K562 (cell line): ENCODE data around the gene RASAL3. TPM values are rescaled to one million over a fixed set of nuclear protein-coding genes. Genes with fewer than 3 reads are reported as not detected.

Experiments used
- CBX5 ChIP-seq: IDR thresholded peaks from 2 replicates; pipeline ENCODE4 v1.6.1; 2014; ENCODE audit warnings: low read depth, borderline replicate concordance
- ESRRA ChIP-seq: fragments of 450-650 bp; IDR thresholded peaks from 2 replicates; pipeline ENCODE4 v1.6.1; 2014; ENCODE audit warnings: low read depth, mild to moderate bottlenecking, moderate library complexity, borderline replicate concordance
- FOXA3 ChIP-seq, 2 experiments: fragments of 450-650 bp in 1 of 2; sonication (generic) in 1 of 2; formaldehyde crosslinking; IDR thresholded peaks in 1 of 2; conservative IDR thresholded peaks in 1 of 2; 2 replicates each; pipeline versions ENCODE4 v1.4.0 to v1.8.0; 2020 to 2022; ENCODE audit warnings: mild to moderate bottlenecking in 2 of 2, missing genetic modification reagents in 1 of 2
- GTF2F1 ChIP-seq: IDR thresholded peaks from 2 replicates; pipeline ENCODE4 v1.6.1; 2011; ENCODE audit warnings: low read depth, low read length, improper control_type of control experiment
- NCOA2 ChIP-seq, 2 experiments: fragments of 450-650 bp; IDR thresholded peaks; 2 replicates each; pipeline ENCODE4 v1.6.1; 2018; ENCODE audit warnings: mild to moderate bottlenecking in 2 of 2, moderate library complexity in 1 of 2; ENCODE audit not compliant: partially characterized antibody in 2 of 2
- SAFB ChIP-seq: fragments of 200-400 bp; formaldehyde crosslinking; IDR thresholded peaks from 2 replicates; pipeline ENCODE4 v1.6.1; 2017; ENCODE audit warnings: low read depth, low read length, borderline replicate concordance
- SLC30A9 ChIP-seq: fragments of 250-450 bp; sonication (Bioruptor Pico); IDR thresholded peaks from 2 replicates; pipeline ENCODE4 v1.8.0; 2022; ENCODE audit warnings: mild to moderate bottlenecking, moderate library complexity
- SMAD1 ChIP-seq: fragments of 150-350 bp; IDR thresholded peaks from 2 replicates; pipeline ENCODE4 v1.6.1; 2014; ENCODE audit warnings: low read length, low read depth; ENCODE audit not compliant: partially characterized antibody
- TCF7L2 ChIP-seq: fragments of 150-350 bp; IDR thresholded peaks from 2 replicates; pipeline ENCODE4 v1.6.1; 2016; ENCODE audit warnings: low read depth, mild to moderate bottlenecking, low read length, moderate library complexity
- ZNF408 ChIP-seq: fragments of 250-450 bp; sonication (Bioruptor Pico); IDR thresholded peaks from 2 replicates; pipeline ENCODE4 v1.4.0; 2020; ENCODE audit warnings: low read depth, mild to moderate bottlenecking, moderate library complexity
- polyA plus RNA-seq, 8 experiments: library from polyadenylated mRNA; depleted of rRNA in 4 of 8; stranded (reverse) in 5 of 8; unstranded in 3 of 8; fragments of >200 nt; fragmentation: Nextera tagmentation in 2 of 8; fragmentation: Illumina TruSeq in 1 of 8; extraction: Ambion mirVana in 2 of 8; extraction: Trizol in 1 of 8; gene quantifications; 2 replicates each; pipeline versions ENCODE4 v1.2.1 to v1.2.3, GENCODE V29; 2011 to 2014; ENCODE audit warnings: inconsistent platforms in 1 of 8, missing spikeins in 1 of 8
- total RNA-seq, 7 experiments: library from RNA; depleted of rRNA in 6 of 7; stranded (reverse); fragments of >200 nt in 6 of 7; fragmentation: Illumina TruSeq in 2 of 7; extraction: Trizol in 2 of 7; gene quantifications; 2 replicates each; pipeline versions ENCODE4 v1.2.1 to v1.2.3, GENCODE V29; 2011 to 2021; ENCODE audit warnings: low replicate concordance in 1 of 7
- TF ChIP-seq, protein P1 (sequence below): sonication (generic); formaldehyde crosslinking; IDR thresholded peaks from 2 replicates; pipeline ENCODE4 v1.8.0; 2023; ENCODE audit warnings: mild to moderate bottlenecking, missing genetic modification reagents
- TF ChIP-seq, protein P2 (sequence below): fragments of 200-400 bp; formaldehyde crosslinking; IDR thresholded peaks from 2 replicates; pipeline ENCODE4 v1.6.1; 2017; ENCODE audit warnings: mild to moderate bottlenecking, low read depth, low read length, moderate library complexity
- TF ChIP-seq, protein P3 (sequence below): fragments of 450-650 bp; conservative IDR thresholded peaks from 2 replicates; pipeline ENCODE4 v1.6.1; 2016; ENCODE audit warnings: missing genetic modification characterization, low read depth, mild to moderate bottlenecking, control low read depth, missing compliant biosample characterization
- TF ChIP-seq, protein P4 (sequence below): sonication (generic); formaldehyde crosslinking; IDR thresholded peaks from 2 replicates; pipeline ENCODE4 v1.8.1; 2023; ENCODE audit warnings: mild to moderate bottlenecking, missing genetic modification reagents, moderate library complexity
- TF ChIP-seq, protein P5 (sequence below): fragments of 450-650 bp; IDR thresholded peaks from 2 replicates; pipeline ENCODE4 v1.6.1; 2016; ENCODE audit warnings: antibody characterized with exemption
- TF ChIP-seq, protein P6 (sequence below), 2 experiments: fragments of 450-650 bp in 1 of 2; sonication (generic) in 1 of 2; formaldehyde crosslinking; conservative IDR thresholded peaks; 2 replicates each; pipeline versions ENCODE4 v1.4.0 to v1.8.1; 2020 to 2022; ENCODE audit warnings: mild to moderate bottlenecking in 1 of 2, missing genetic modification reagents in 1 of 2

The RASAL3 gene
- total and polyA plus RNA-seq, 9 of the 15 experiments (the other 6 are each of a cell fraction or from before 2014, with no cell fraction given) = 0.07 to 0.44 TPM; not detected in 7

DNA sequence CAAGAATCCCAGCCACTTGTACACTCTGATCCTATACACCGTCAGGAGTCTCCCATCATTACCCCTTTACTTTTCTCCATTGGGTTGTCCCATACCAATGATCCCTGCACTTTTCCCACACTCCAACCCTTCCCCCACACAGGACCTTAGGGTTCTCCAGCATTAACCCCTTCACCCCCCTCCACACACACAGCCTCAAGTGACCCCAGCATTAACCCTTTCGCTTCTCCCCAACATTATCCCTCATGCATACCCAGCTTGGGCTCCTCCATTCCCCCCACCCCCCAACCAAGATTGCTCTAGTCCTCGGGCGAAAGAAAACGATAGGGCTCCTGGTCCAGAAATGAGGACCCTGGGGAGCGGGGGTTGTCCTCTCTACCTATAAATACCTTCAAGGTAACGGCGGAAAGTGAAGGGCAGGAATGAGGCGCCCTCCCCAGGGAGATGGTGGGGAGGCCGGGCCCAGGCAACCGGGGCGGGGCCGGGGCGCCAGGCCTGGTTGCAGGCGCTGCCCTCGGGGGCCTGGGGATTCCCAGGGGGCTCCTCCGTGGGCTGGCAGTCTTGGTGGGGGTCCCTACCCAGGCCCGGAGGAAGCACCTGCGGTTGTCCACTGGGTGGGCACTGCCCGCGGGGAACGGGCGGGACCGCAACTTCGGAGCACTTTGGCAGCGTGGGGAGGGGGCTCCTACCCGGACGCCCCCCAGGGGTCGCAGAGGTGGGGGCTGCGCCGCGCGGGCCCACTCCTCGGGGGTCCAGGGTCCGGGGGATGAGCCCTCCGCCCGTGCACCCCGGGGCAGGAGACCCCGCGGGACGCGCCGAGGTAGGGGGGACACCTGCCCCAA lies 15.3 kb downstream of the RASAL3 start (continued):
- TF ChIP-seq TCF7L2 (no peak), GTF2F1 (no peak), CBX5 (no peak), ZNF408 (CRISPR knock-in tag) (no peak), FOXA3 (CRISPR knock-in tag; conservative IDR thresholded peaks at IDR 0.05 in 1 of 2, IDR thresholded peaks at IDR 0.05 in 1 of 2) (no peak), SAFB (no peak), SMAD1 (no peak), ESRRA (no peak), NCOA2 (IDR thresholded peaks at IDR 0.05; ENCODE audit: partially characterized antibody in 2 of 2) (no peak), SLC30A9 (CRISPR knock-in tag) (no peak)
- TF ChIP-seq, protein P1, sequence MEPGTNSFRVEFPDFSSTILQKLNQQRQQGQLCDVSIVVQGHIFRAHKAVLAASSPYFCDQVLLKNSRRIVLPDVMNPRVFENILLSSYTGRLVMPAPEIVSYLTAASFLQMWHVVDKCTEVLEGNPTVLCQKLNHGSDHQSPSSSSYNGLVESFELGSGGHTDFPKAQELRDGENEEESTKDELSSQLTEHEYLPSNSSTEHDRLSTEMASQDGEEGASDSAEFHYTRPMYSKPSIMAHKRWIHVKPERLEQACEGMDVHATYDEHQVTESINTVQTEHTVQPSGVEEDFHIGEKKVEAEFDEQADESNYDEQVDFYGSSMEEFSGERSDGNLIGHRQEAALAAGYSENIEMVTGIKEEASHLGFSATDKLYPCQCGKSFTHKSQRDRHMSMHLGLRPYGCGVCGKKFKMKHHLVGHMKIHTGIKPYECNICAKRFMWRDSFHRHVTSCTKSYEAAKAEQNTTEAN (CRISPR knock-in tag) = no peak
- TF ChIP-seq, protein P2, sequence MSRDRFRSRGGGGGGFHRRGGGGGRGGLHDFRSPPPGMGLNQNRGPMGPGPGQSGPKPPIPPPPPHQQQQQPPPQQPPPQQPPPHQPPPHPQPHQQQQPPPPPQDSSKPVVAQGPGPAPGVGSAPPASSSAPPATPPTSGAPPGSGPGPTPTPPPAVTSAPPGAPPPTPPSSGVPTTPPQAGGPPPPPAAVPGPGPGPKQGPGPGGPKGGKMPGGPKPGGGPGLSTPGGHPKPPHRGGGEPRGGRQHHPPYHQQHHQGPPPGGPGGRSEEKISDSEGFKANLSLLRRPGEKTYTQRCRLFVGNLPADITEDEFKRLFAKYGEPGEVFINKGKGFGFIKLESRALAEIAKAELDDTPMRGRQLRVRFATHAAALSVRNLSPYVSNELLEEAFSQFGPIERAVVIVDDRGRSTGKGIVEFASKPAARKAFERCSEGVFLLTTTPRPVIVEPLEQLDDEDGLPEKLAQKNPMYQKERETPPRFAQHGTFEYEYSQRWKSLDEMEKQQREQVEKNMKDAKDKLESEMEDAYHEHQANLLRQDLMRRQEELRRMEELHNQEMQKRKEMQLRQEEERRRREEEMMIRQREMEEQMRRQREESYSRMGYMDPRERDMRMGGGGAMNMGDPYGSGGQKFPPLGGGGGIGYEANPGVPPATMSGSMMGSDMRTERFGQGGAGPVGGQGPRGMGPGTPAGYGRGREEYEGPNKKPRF = no peak
- TF ChIP-seq, protein P3, sequence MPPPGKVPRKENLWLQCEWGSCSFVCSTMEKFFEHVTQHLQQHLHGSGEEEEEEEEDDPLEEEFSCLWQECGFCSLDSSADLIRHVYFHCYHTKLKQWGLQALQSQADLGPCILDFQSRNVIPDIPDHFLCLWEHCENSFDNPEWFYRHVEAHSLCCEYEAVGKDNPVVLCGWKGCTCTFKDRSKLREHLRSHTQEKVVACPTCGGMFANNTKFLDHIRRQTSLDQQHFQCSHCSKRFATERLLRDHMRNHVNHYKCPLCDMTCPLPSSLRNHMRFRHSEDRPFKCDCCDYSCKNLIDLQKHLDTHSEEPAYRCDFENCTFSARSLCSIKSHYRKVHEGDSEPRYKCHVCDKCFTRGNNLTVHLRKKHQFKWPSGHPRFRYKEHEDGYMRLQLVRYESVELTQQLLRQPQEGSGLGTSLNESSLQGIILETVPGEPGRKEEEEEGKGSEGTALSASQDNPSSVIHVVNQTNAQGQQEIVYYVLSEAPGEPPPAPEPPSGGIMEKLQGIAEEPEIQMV (tag) = no peak
- TF ChIP-seq, protein P4, sequence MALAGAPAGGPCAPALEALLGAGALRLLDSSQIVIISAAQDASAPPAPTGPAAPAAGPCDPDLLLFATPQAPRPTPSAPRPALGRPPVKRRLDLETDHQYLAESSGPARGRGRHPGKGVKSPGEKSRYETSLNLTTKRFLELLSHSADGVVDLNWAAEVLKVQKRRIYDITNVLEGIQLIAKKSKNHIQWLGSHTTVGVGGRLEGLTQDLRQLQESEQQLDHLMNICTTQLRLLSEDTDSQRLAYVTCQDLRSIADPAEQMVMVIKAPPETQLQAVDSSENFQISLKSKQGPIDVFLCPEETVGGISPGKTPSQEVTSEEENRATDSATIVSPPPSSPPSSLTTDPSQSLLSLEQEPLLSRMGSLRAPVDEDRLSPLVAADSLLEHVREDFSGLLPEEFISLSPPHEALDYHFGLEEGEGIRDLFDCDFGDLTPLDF (CRISPR knock-in tag) = no peak
- TF ChIP-seq, protein P5, sequence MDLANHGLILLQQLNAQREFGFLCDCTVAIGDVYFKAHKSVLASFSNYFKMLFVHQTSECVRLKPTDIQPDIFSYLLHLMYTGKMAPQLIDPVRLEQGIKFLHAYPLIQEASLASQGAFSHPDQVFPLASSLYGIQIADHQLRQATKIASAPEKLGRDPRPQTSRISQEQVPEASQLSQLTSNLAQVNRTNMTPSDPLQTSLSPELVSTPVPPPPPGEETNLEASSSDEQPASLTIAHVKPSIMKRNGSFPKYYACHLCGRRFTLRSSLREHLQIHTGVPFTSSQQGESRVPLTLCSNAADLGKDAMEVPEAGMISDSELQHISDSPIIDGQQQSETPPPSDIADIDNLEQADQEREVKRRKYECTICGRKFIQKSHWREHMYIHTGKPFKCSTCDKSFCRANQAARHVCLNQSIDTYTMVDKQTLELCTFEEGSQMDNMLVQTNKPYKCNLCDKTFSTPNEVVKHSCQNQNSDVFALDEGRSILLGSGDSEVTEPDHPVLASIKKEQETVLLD = peak; percentile 36; the same call in 1 of the 2 replicates
- TF ChIP-seq, protein P6, sequence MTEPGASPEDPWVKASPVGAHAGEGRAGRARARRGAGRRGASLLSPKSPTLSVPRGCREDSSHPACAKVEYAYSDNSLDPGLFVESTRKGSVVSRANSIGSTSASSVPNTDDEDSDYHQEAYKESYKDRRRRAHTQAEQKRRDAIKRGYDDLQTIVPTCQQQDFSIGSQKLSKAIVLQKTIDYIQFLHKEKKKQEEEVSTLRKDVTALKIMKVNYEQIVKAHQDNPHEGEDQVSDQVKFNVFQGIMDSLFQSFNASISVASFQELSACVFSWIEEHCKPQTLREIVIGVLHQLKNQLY (CRISPR knock-in tag; conservative IDR thresholded peaks at IDR 0.05) = no peak
